IMR-90 (cell line): Measurements from ENCODE around the gene COL5A2. TPM values are rescaled to one million over a fixed set of nuclear protein-coding genes. Genes with fewer than 3 reads are reported as not detected.

ENCODE experiments used
- ATAC-seq: fragments of 200-7000 bp; cut with Tn5 transposase; 2 replicates; pipeline ENCODE4 v1.9.1; 2020; ENCODE audit warnings: low read depth, mild to moderate bottlenecking, moderate library complexity
- BruUV-seq: library from RNA; stranded (reverse); fragments of 400-500 nt; replicated peaks from 2 replicates; lab custom pipeline; 2021; lab: Mats Ljungman, UMichigan
- CTCF ChIA-PET: fragments of 300-600 bp; formaldehyde crosslinking; extraction: SDS; loops from one replicate; lab custom pipeline; 2021; ENCODE audit warnings: antibody characterized with exemption; lab: Yijun Ruan, JAX
- POLR2A ChIA-PET: fragments of 300-600 bp; sonication (Branson Sonifier 250); formaldehyde crosslinking; loops from one replicate; lab custom pipeline; 2022; ENCODE audit warnings: antibody characterized with exemption; ENCODE audit not compliant: unreplicated experiment; lab: Charles Lee
- DNase-seq: peaks from one replicate; pipeline ENCODE4 v3.0.0; 2013
- H2AFZ ChIP-seq: replicated peaks from 2 replicates; pipeline ENCODE3; 2013; ENCODE audit warnings: low read length, mild to moderate bottlenecking; ENCODE audit not compliant: poor library complexity
- H2AK5ac ChIP-seq: 2 replicates; pipeline ENCODE4 v1.6.1; 2013; ENCODE audit warnings: low read depth, low read length, inconsistent platforms
- H2AK9ac ChIP-seq: replicated peaks from 2 replicates; pipeline ENCODE3; 2013; ENCODE audit warnings: mild to moderate bottlenecking, low read depth, low read length, moderate library complexity; ENCODE audit not compliant: poor library complexity
- H2BK120ac ChIP-seq: 2 replicates; pipeline ENCODE4 v1.6.1; 2013; ENCODE audit warnings: low read depth, low read length, inconsistent platforms
- H2BK15ac ChIP-seq: 3 replicates; pipeline ENCODE4 v1.6.1; 2013; ENCODE audit warnings: low read depth, low read length, inconsistent platforms
- H2BK20ac ChIP-seq: 2 replicates; pipeline ENCODE4 v1.6.1; 2013; ENCODE audit warnings: low read depth, mild to moderate bottlenecking, inconsistent platforms, low read length, moderate library complexity
- H2BK5ac ChIP-seq: 2 replicates; pipeline ENCODE4 v1.6.1; 2013; ENCODE audit warnings: mild to moderate bottlenecking, low read depth, low read length, inconsistent platforms; ENCODE audit not compliant: poor library complexity, severe bottlenecking
- H3K14ac ChIP-seq: replicated peaks from 2 replicates; pipeline ENCODE4 v1.6.1; 2013; ENCODE audit warnings: low read depth, low read length, inconsistent platforms
- H3K18ac ChIP-seq: 2 replicates; pipeline ENCODE4 v1.6.1; 2013; ENCODE audit warnings: low read depth, low read length, control low read depth
- H3K23ac ChIP-seq: 2 replicates; pipeline ENCODE4 v1.6.1; 2013; ENCODE audit warnings: low read depth, low read length, inconsistent platforms
- H3K27ac ChIP-seq: 2 replicates; pipeline ENCODE4 v1.5.1; 2013; ENCODE audit warnings: mild to moderate bottlenecking, control low read depth, low read length; ENCODE audit not compliant: insufficient read depth
- H3K27me3 ChIP-seq: 2 replicates; pipeline ENCODE4 v1.6.1; 2013; ENCODE audit warnings: low read length; ENCODE audit not compliant: control insufficient read depth, insufficient read depth
- H3K36me3 ChIP-seq: 2 replicates; pipeline ENCODE4 v1.6.1; 2013; ENCODE audit warnings: low read length, mixed read lengths; ENCODE audit not compliant: control insufficient read depth, insufficient read depth
- H3K4ac ChIP-seq: 2 replicates; pipeline ENCODE4 v1.6.1; 2013; ENCODE audit warnings: low read depth, low read length, inconsistent platforms
- H3K4me1 ChIP-seq: 2 replicates; pipeline ENCODE4 v1.6.1; 2013; ENCODE audit warnings: low read length, mixed read lengths; ENCODE audit not compliant: control insufficient read depth, insufficient read depth
- H3K4me2 ChIP-seq: 2 replicates; pipeline ENCODE4 v1.6.1; 2013; ENCODE audit warnings: low read depth, mild to moderate bottlenecking, control low read depth, low read length, moderate library complexity
- H3K4me3 ChIP-seq: 2 replicates; pipeline ENCODE4 v1.5.1; 2013; ENCODE audit warnings: low read depth, mild to moderate bottlenecking, control low read depth, low read length, moderate library complexity; ENCODE audit not compliant: insufficient read depth
- H3K56ac ChIP-seq: 2 replicates; pipeline ENCODE4 v1.6.1; 2013; ENCODE audit warnings: low read length, inconsistent platforms; ENCODE audit not compliant: insufficient read depth; ENCODE audit errors: extremely low read depth
- H3K79me1 ChIP-seq, 2 experiments: 2 replicates each; pipeline ENCODE4 v1.6.1; 2013; ENCODE audit warnings: low read length in 2 of 2, inconsistent platforms in 1 of 2, low read depth in 1 of 2
- H3K9ac ChIP-seq: 2 replicates; pipeline ENCODE4 v1.6.1; 2013; ENCODE audit warnings: low read depth, low read length, control low read depth
- H3K9me1 ChIP-seq: 2 replicates; pipeline ENCODE4 v1.6.1; 2013; ENCODE audit warnings: low read length, inconsistent platforms; ENCODE audit not compliant: insufficient read depth
- H3K9me3 ChIP-seq: 2 replicates; pipeline ENCODE4 v1.6.1; 2013; ENCODE audit warnings: low read length; ENCODE audit not compliant: control insufficient read depth, insufficient read depth
- H4K20me1 ChIP-seq: 2 replicates; pipeline ENCODE4 v1.6.1; 2013; ENCODE audit warnings: low read length, inconsistent platforms; ENCODE audit not compliant: insufficient read depth
- H4K5ac ChIP-seq: 2 replicates; pipeline ENCODE4 v1.6.1; 2013; ENCODE audit warnings: mild to moderate bottlenecking, low read depth, low read length, control low read depth
- H4K8ac ChIP-seq, 2 experiments: 2 replicates each; pipeline ENCODE4 v1.6.1; 2013; ENCODE audit warnings: low read depth in 2 of 2, low read length in 2 of 2, control low read depth in 1 of 2, inconsistent platforms in 1 of 2
- H4K91ac ChIP-seq: 2 replicates; pipeline ENCODE4 v1.6.1; 2013; ENCODE audit warnings: low read depth, low read length, inconsistent platforms; ENCODE audit not compliant: insufficient read depth
- BHLHE40 ChIP-seq: fragments of 150-350 bp; IDR thresholded peaks from 2 replicates; pipeline ENCODE4 v1.6.1; 2016; ENCODE audit warnings: mild to moderate bottlenecking, low read depth, low read length
- CEBPB ChIP-seq: IDR thresholded peaks from 2 replicates; pipeline ENCODE4 v1.6.1; 2012; ENCODE audit warnings: low read depth, low read length, improper control_type of control experiment
- CHD1 ChIP-seq: IDR thresholded peaks from 2 replicates; pipeline ENCODE4 v1.6.1; 2012; ENCODE audit warnings: low read depth, low read length, improper control_type of control experiment
- CTCF ChIP-seq: conservative IDR thresholded peaks from 2 replicates; pipeline ENCODE4 v1.5.1; 2012; ENCODE audit warnings: mild to moderate bottlenecking, low read depth, low read length, improper control_type of control experiment
- FOS ChIP-seq: fragments of 150-350 bp; IDR thresholded peaks from 2 replicates; pipeline ENCODE4 v1.6.1; 2016; ENCODE audit warnings: low read depth, low read length
- MAFK ChIP-seq: IDR thresholded peaks from 2 replicates; pipeline ENCODE4 v1.6.1; 2012; ENCODE audit warnings: low read depth, low read length, improper control_type of control experiment
- MAZ ChIP-seq: IDR thresholded peaks from 2 replicates; pipeline ENCODE4 v1.6.1; 2012; ENCODE audit warnings: low read depth, mild to moderate bottlenecking, low read length, improper control_type of control experiment, moderate library complexity, borderline replicate concordance
- NFE2L2 ChIP-seq: fragments of 150-350 bp; IDR thresholded peaks from 2 replicates; pipeline ENCODE4 v1.6.1; 2016; ENCODE audit warnings: low read depth, mild to moderate bottlenecking, low read length
- RAD21 ChIP-seq: IDR thresholded peaks from 2 replicates; pipeline ENCODE4 v1.6.1; 2012; ENCODE audit warnings: low read length, improper control_type of control experiment
- RFX5 ChIP-seq: IDR thresholded peaks from 2 replicates; pipeline ENCODE4 v1.8.0; 2012; ENCODE audit warnings: low read depth, mild to moderate bottlenecking, low read length, moderate library complexity
- SMC3 ChIP-seq: fragments of 150-350 bp; IDR thresholded peaks from 2 replicates; pipeline ENCODE4 v1.6.1; 2016; ENCODE audit warnings: low read depth, mild to moderate bottlenecking, antibody characterized with exemption, low read length, moderate library complexity
- USF2 ChIP-seq: fragments of 150-350 bp; IDR thresholded peaks from 2 replicates; pipeline ENCODE4 v1.6.1; 2017; ENCODE audit warnings: mild to moderate bottlenecking, antibody characterized with exemption, low read length, low read depth
- WGBS, 2 experiments: methylation state at CpG; one replicate each; pipeline versions ENCODE4 v1.1.5 to v1.1.7; 2013; ENCODE audit warnings: missing lambda C conversion rate in 2 of 2; ENCODE audit not compliant: insufficient read length in 1 of 2; ENCODE audit errors: extremely low coverage in 2 of 2; 5-methylcytosine and 5-hydroxymethylcytosine counted together
- dilution Hi-C: fragments of 300-500 bp; cut with HindIII; formaldehyde crosslinking; loops from one replicate; pipeline ENCODE4 v1.14.3; 2018; ENCODE audit warnings: low sequenced_read_pairs; ENCODE audit not compliant: unreplicated experiment
- in situ Hi-C: fragments of 300-500 bp; cut with MboI; formaldehyde crosslinking; loops from 3 replicates; pipeline ENCODE4 v1.14.3; 2019; ENCODE audit warnings: low sequenced_read_pairs, inconsistent platforms, mixed read lengths
- intact Hi-C: fragments of 100-400 bp; cut with micrococcal nuclease; formaldehyde crosslinking; loops from 2 replicates; pipeline ENCODE4 v1.10.0; 2022
- polyA plus RNA-seq, 3 experiments: library from polyadenylated mRNA; depleted of rRNA; stranded (reverse); fragments of >200 nt; gene quantifications; 2 replicates each; pipeline ENCODE4 v1.2.3, GENCODE V29; 2012; ENCODE audit warnings: low replicate concordance in 1 of 3
- total RNA-seq: library from RNA; depleted of rRNA; stranded (reverse); fragments of >200 nt; gene quantifications from 2 replicates; pipeline ENCODE4 v1.2.3, GENCODE V29; 2012

Gene COL5A2
- total and polyA plus RNA-seq, 2 of the 4 experiments (the other 2 are of a cell fraction): 181 to 257 TPM

- TF ChIP-seq BHLHE40: no peak
- TF ChIP-seq RAD21: no peak
- no peak for TF ChIP-seq RFX5
- 0 out of 2 replicates have a peak, but pooled peaks have one; percentile 15 for TF ChIP-seq SMC3
- TF ChIP-seq FOS: 0 out of 2 replicates have a peak, but pooled peaks have one; percentile 12
- peak; percentile 46; the same call in 1 of the 2 replicates for TF ChIP-seq MAFK
- no peak for TF ChIP-seq CTCF
- TF ChIP-seq MAZ: no peak
- TF ChIP-seq CHD1: no peak
- peak; percentile 46; the same call in 1 of the 2 replicates for TF ChIP-seq NFE2L2
- no peak for TF ChIP-seq CEBPB
- no peak for TF ChIP-seq USF2
- Histone ChIP-seq H2BK5ac (peak overlapping the region; percentile 99), H2BK20ac (no peak overlapping the region; the same call in 1 of the 2 replicates), H2BK15ac (no peak overlapping the region), H3K9ac (no peak overlapping the region), H4K5ac (peak overlapping the region; percentile 40), H3K9me3 (no peaks in the 10 kb centered on the region), H3K27ac (peak overlapping the region; percentile 26; the same call in 1 of the 2 replicates), H3K27me3 (no peaks in the 10 kb centered on the region), H3K4me3 (no peak overlapping the region), H4K20me1 (no peaks in the 10 kb centered on the region), H4K8ac (peak overlapping the region; percentile 37 to 88), H2AK9ac (no peak overlapping the region), H3K4me1 (peaks cover 10% of the 10 kb centered on the region), H2BK120ac (peak overlapping the region; percentile 69), H3K23ac (no peak overlapping the region; the same call in 1 of the 2 replicates), H4K91ac (no peak overlapping the region; the same call in 1 of the 2 replicates), H3K9me1 (peaks cover 4% of the 10 kb centered on the region), H3K79me1 (peaks cover 21 to 54% of the 10 kb centered on the region in 2 experiments), H3K4ac (peak overlapping the region; percentile 34), H2AFZ (no peak overlapping the region), H3K14ac (no peak overlapping the region; the same call in 1 of the 2 replicates), H2AK5ac (0 out of 2 replicates have a peak overlapping the region, but pooled peaks have one; percentile 1), H3K56ac (peak overlapping the region; percentile 1; the same call in 1 of the 2 replicates), H3K36me3 (peaks cover 82% of the 10 kb centered on the region), H3K4me2 (no peak overlapping the region), H3K18ac (peak overlapping the region; percentile 4; the same call in 1 of the 2 replicates)
- DNase-seq (peak; percentile 85), ATAC-seq (peak; percentile 25)
- intact Hi-C loops (loop anchor here (5.0 kb wide), 1 partner anchor 40 kb away; no protein-coding TSS in a partner anchor), in situ Hi-C loops (no loop called here), dilution Hi-C loops (no loop called here)
- CTCF ChIA-PET: no interaction called here
- POLR2A ChIA-PET: no interaction called here
- no CpG with 5 or more reads among the region's 1 CpG for WGBS, 2 experiments
- BruUV-seq: no TSS peak
Measured at GRCh38 chr2:189002079-189002478, 177.5 kb downstream of the COL5A2 start.
